GM23248 (cell line): ENCODE data around the gene IGF2BP2. TPM values are rescaled to one million over a fixed set of nuclear protein-coding genes. Genes with fewer than 3 reads are reported as not detected.

ENCODE experiments used
- DNase-seq: peaks from one replicate; pipeline ENCODE4 v3.0.0-alpha.2; 2015
- H2AFZ ChIP-seq: fragments of 200-600 bp; sonication (generic); 2 replicates; pipeline ENCODE4 v1.6.1; 2016; ENCODE audit warnings: antibody characterized with exemption
- H3F3A ChIP-seq: fragments of 200-600 bp; sonication (generic); 2 replicates; pipeline ENCODE4 v1.6.1; 2016; ENCODE audit warnings: mild to moderate bottlenecking, antibody characterized with exemption, mixed run types; ENCODE audit not compliant: insufficient read depth
- H3K27ac ChIP-seq: fragments of 200-600 bp; sonication (generic); 2 replicates; pipeline ENCODE4 v1.5.1; 2016; ENCODE audit warnings: mild to moderate bottlenecking
- H3K27me3 ChIP-seq: fragments of 200-600 bp; sonication (generic); replicated peaks from 2 replicates; pipeline ENCODE4 v1.6.1; 2016; ENCODE audit warnings: mild to moderate bottlenecking; ENCODE audit not compliant: insufficient read depth
- H3K36me3 ChIP-seq: fragments of 200-600 bp; sonication (generic); 2 replicates; pipeline ENCODE4 v1.6.1; 2016; ENCODE audit warnings: low read depth, mild to moderate bottlenecking
- H3K4me1 ChIP-seq: fragments of 200-600 bp; sonication (generic); 2 replicates; pipeline ENCODE4 v1.6.1; 2016; ENCODE audit warnings: mild to moderate bottlenecking; ENCODE audit not compliant: insufficient read depth
- H3K4me2 ChIP-seq: fragments of 200-600 bp; sonication (generic); one replicate; pipeline ENCODE4 v1.6.1; 2016; ENCODE audit warnings: mild to moderate bottlenecking; ENCODE audit not compliant: unreplicated experiment
- H3K4me3 ChIP-seq: fragments of 200-600 bp; sonication (generic); 2 replicates; pipeline ENCODE4 v1.5.1; 2016; ENCODE audit warnings: mild to moderate bottlenecking
- H3K79me2 ChIP-seq: fragments of 200-600 bp; sonication (generic); 2 replicates; pipeline ENCODE4 v1.6.1; 2016; ENCODE audit warnings: mild to moderate bottlenecking; ENCODE audit not compliant: insufficient read depth
- H3K9ac ChIP-seq: fragments of 200-600 bp; sonication (generic); 2 replicates; pipeline ENCODE4 v1.6.1; 2016; ENCODE audit warnings: mild to moderate bottlenecking
- H3K9me2 ChIP-seq: fragments of 200-600 bp; sonication (generic); 2 replicates; pipeline ENCODE4 v1.6.1; 2016; ENCODE audit warnings: mixed run types, mild to moderate bottlenecking, moderate library complexity; ENCODE audit not compliant: insufficient read depth
- H3K9me3 ChIP-seq: fragments of 200-600 bp; sonication (generic); one replicate; pipeline ENCODE4 v1.6.1; 2017; ENCODE audit warnings: low read depth
- H4K20me1 ChIP-seq: fragments of 200-600 bp; sonication (generic); 2 replicates; pipeline ENCODE4 v1.6.0; 2016; ENCODE audit not compliant: insufficient read depth
- EZH2 ChIP-seq: fragments of 200-600 bp; sonication (generic); IDR thresholded peaks from 2 replicates; pipeline ENCODE4 v1.6.1; 2018; ENCODE audit warnings: antibody characterized with exemption, mild to moderate bottlenecking; ENCODE audit not compliant: insufficient read depth, poor library complexity, severe bottlenecking
- EZH2phosphoT487 ChIP-seq: fragments of 200-600 bp; sonication (generic); IDR thresholded peaks from 2 replicates; pipeline ENCODE4 v1.6.1; 2018; ENCODE audit warnings: antibody characterized with exemption, moderate library complexity, mild to moderate bottlenecking, low read depth; ENCODE audit not compliant: insufficient read depth
- WGBS, 2 experiments: methylation state at CpG; one replicate each; pipeline ENCODE4 v1.1.6; 2015 to 2017; ENCODE audit warnings: low lambda C conversion rate in 2 of 2, low coverage in 1 of 2; ENCODE audit errors: missing lambda C conversion rate in 2 of 2; 5-methylcytosine and 5-hydroxymethylcytosine counted together
- in situ Hi-C: fragments of 300-500 bp; cut with MboI; formaldehyde crosslinking; loops from 2 replicates; pipeline ENCODE4 v1.15.0; 2020
- polyA plus RNA-seq: library from polyadenylated mRNA; unstranded; fragments of >200 nt; fragmentation: Nextera tagmentation; extraction: Ambion mirVana; gene quantifications from 2 replicates; pipeline ENCODE4 v1.2.1, GENCODE V29; 2016
- total RNA-seq: library from RNA; depleted of rRNA; stranded (reverse); fragments of >200 nt; shearing (Covaris generic); gene quantifications from 2 replicates; pipeline ENCODE4 v1.2.3, GENCODE V29; 2014

The IGF2BP2 gene
- total and polyA plus RNA-seq, 2 experiments from 2014 or later: 60.6 to 62.5 TPM

- H3K9me2 ChIP-seq: no peaks in the 10 kb centered on the region
- H3K36me3 ChIP-seq: no peaks in the 10 kb centered on the region
- no peak overlapping the region for H2AFZ ChIP-seq
- H3K27me3 ChIP-seq: no peaks in the 10 kb centered on the region
- H3K4me2 ChIP-seq: no peak overlapping the region
- no peak overlapping the region for H3K27ac ChIP-seq
- H3K4me1 ChIP-seq: peaks cover 17% of the 10 kb centered on the region
- in situ Hi-C loops: no loop called here
- peaks cover 18% of the 10 kb centered on the region for H3F3A ChIP-seq
- no peaks in the 10 kb centered on the region for H3K9me3 ChIP-seq
- no peak for TF ChIP-seq EZH2phosphoT487
- TF ChIP-seq EZH2: no peak
- H3K4me3 ChIP-seq: no peak overlapping the region
- 100% methylated on average over 1 of the region's 1 CpG for WGBS, 2 experiments
- H3K9ac ChIP-seq: no peak overlapping the region
- H3K79me2 ChIP-seq: peaks cover 97% of the 10 kb centered on the region
- 0 out of 2 replicates have a peak, but pooled peaks cover under 1% of the 10 kb centered on the region for H4K20me1 ChIP-seq
- DNase-seq: no peak
These were observed 74.8 kb downstream of the IGF2BP2 start for GRCh38 chr3:185750015-185750414.

GRCh38 chr3:185746470-185746869 lies 78.4 kb downstream of the IGF2BP2 start:
- Histone ChIP-seq H3K4me3 (no peak overlapping the region), H3K9me2 (no peaks in the 10 kb centered on the region), H2AFZ (no peak overlapping the region), H3K4me1 (peaks cover 28% of the 10 kb centered on the region), H3K9me3 (no peaks in the 10 kb centered on the region), H3K36me3 (no peaks in the 10 kb centered on the region), H3F3A (peaks cover 37% of the 10 kb centered on the region), H3K27me3 (no peaks in the 10 kb centered on the region), H4K20me1 (no peaks in the 10 kb centered on the region), H3K27ac (peak overlapping the region; percentile 96), H3K4me2 (peak overlapping the region; percentile 59), H3K79me2 (peaks cover 97% of the 10 kb centered on the region), H3K9ac (peak overlapping the region; percentile 77; the same call in 1 of the 2 replicates)
- DNase-seq: no peak
- TF ChIP-seq EZH2phosphoT487 (no peak), EZH2 (no peak)
- in situ Hi-C loops: no loop called here
- 96 to 98% methylated on average over 5 of the region's 5 CpGs for WGBS, 2 experiments

GRCh38 chr3:185744997-185745843 lies 79.6 kb downstream of the IGF2BP2 start:
- Histone ChIP-seq H3K27ac (peak overlapping the region; percentile 96), H3K9me3 (no peaks in the 10 kb centered on the region), H3K4me3 (peak overlapping the region; percentile 40; the same call in 1 of the 2 replicates), H3K27me3 (no peaks in the 10 kb centered on the region), H3K4me1 (peaks cover 28% of the 10 kb centered on the region), H3K4me2 (peak overlapping the region; percentile 70), H2AFZ (no peak overlapping the region), H3F3A (peaks cover 40% of the 10 kb centered on the region), H3K36me3 (no peaks in the 10 kb centered on the region), H3K9me2 (no peaks in the 10 kb centered on the region), H4K20me1 (no peaks in the 10 kb centered on the region), H3K9ac (peak overlapping the region; percentile 77), H3K79me2 (peaks cover 97% of the 10 kb centered on the region)
- peak; percentile 98 for DNase-seq
- TF ChIP-seq EZH2: no peak
- no peak for TF ChIP-seq EZH2phosphoT487
- in situ Hi-C loops: no loop called here
- 37 to 41% methylated on average over 12 of the region's 12 CpGs for WGBS, 2 experiments

- H4K20me1 ChIP-seq: no peaks in the 10 kb centered on the region
These were observed 83.3 kb downstream of the IGF2BP2 start for GRCh38 chr3:185741586-185741985.

More at GRCh38 chr3:185741586-185741985, 83.3 kb downstream of the IGF2BP2 start:
- WGBS, 2 experiments: 75 to 79% methylated on average over 2 of the region's 2 CpGs
- Histone ChIP-seq H3K9me3 (no peaks in the 10 kb centered on the region), H3K9me2 (no peaks in the 10 kb centered on the region), H3K27me3 (no peaks in the 10 kb centered on the region), H3K9ac (no peak overlapping the region), H2AFZ (no peak overlapping the region), H3F3A (peaks cover 46% of the 10 kb centered on the region), H3K27ac (no peak overlapping the region), H3K4me2 (no peak overlapping the region), H3K4me3 (no peak overlapping the region), H3K4me1 (peaks cover 49% of the 10 kb centered on the region), H3K79me2 (peaks cover 95% of the 10 kb centered on the region), H3K36me3 (no peaks in the 10 kb centered on the region)
- DNase-seq: peak; percentile 21
- TF ChIP-seq EZH2: no peak
- TF ChIP-seq EZH2phosphoT487: no peak
- in situ Hi-C loops: no loop called here
